H9 (cell line): ENCODE results near the gene TMEM151B. TPM values are rescaled to one million over a fixed set of nuclear protein-coding genes. Genes with fewer than 3 reads are reported as not detected.

Experiments used
- DNase-seq: peaks from one replicate; pipeline ENCODE4 v3.0.0-alpha.2; 2017
- H2AFZ ChIP-seq: one replicate; pipeline ENCODE4 v1.6.1; 2013; ENCODE audit warnings: mild to moderate bottlenecking, low read length, control low read depth, moderate library complexity
- H2AK5ac ChIP-seq: 2 replicates; pipeline ENCODE4 v1.6.1; 2013; ENCODE audit warnings: low read length, control low read depth, mixed read lengths; ENCODE audit not compliant: insufficient read length
- H2BK120ac ChIP-seq: one replicate; pipeline ENCODE4 v1.6.1; 2013; ENCODE audit warnings: low read depth, mild to moderate bottlenecking, low read length, control low read depth, inconsistent platforms; ENCODE audit not compliant: poor library complexity, severe bottlenecking
- H2BK12ac ChIP-seq: 2 replicates; pipeline ENCODE4 v1.6.1; 2013; ENCODE audit warnings: low read length, control low read depth, mixed read lengths, low read depth; ENCODE audit not compliant: insufficient read length
- H2BK15ac ChIP-seq: 2 replicates; pipeline ENCODE4 v1.6.1; 2013; ENCODE audit warnings: low read depth, low read length, control low read depth
- H2BK20ac ChIP-seq: one replicate; pipeline ENCODE4 v1.6.1; 2013; ENCODE audit warnings: low read depth, mild to moderate bottlenecking, low read length, control low read depth, inconsistent platforms; ENCODE audit not compliant: poor library complexity, severe bottlenecking
- H2BK5ac ChIP-seq: 2 replicates; pipeline ENCODE4 v1.6.1; 2013; ENCODE audit warnings: low read length, control low read depth, mixed read lengths; ENCODE audit not compliant: insufficient read length
- H3K14ac ChIP-seq: 2 replicates; pipeline ENCODE4 v1.6.1; 2013; ENCODE audit warnings: low read length, control low read depth; ENCODE audit not compliant: insufficient read depth
- H3K18ac ChIP-seq: 2 replicates; pipeline ENCODE4 v1.6.1; 2013; ENCODE audit warnings: low read depth, mild to moderate bottlenecking, mixed read lengths, low read length, control low read depth; ENCODE audit not compliant: insufficient read length
- H3K23ac ChIP-seq: 2 replicates; pipeline ENCODE4 v1.6.1; 2013; ENCODE audit warnings: low read length, control low read depth, mixed read lengths, low read depth; ENCODE audit not compliant: insufficient read length
- H3K23me2 ChIP-seq: 2 replicates; pipeline ENCODE4 v1.6.1; 2013; ENCODE audit warnings: low read depth, mild to moderate bottlenecking, mixed read lengths, low read length, control low read depth; ENCODE audit not compliant: insufficient read length, poor library complexity, severe bottlenecking
- H3K27ac ChIP-seq: 2 replicates; pipeline ENCODE4 v1.5.1; 2013; ENCODE audit warnings: low read length, control low read depth, mixed read lengths, low read depth; ENCODE audit not compliant: insufficient read length
- H3K27me3 ChIP-seq: 2 replicates; pipeline ENCODE4 v1.6.1; 2013; ENCODE audit warnings: low read length, control low read depth, inconsistent platforms; ENCODE audit not compliant: insufficient read depth
- H3K4ac ChIP-seq: 2 replicates; pipeline ENCODE4 v1.6.1; 2013; ENCODE audit warnings: low read depth, mild to moderate bottlenecking, control low read depth, inconsistent platforms, low read length, moderate library complexity
- H3K4me1 ChIP-seq: 2 replicates; pipeline ENCODE4 v1.6.1; 2013; ENCODE audit warnings: low read length, control low read depth, inconsistent platforms; ENCODE audit not compliant: insufficient read depth
- H3K4me2 ChIP-seq: 2 replicates; pipeline ENCODE4 v1.6.1; 2013; ENCODE audit warnings: low read length, control low read depth, mixed read lengths; ENCODE audit not compliant: insufficient read length, insufficient read depth
- H3K56ac ChIP-seq: 2 replicates; pipeline ENCODE4 v1.6.1; 2013; ENCODE audit warnings: low read depth, mild to moderate bottlenecking, mixed read lengths, low read length, control low read depth; ENCODE audit not compliant: insufficient read length
- H3K79me1 ChIP-seq: 2 replicates; pipeline ENCODE4 v1.6.1; 2013; ENCODE audit warnings: low read depth, mild to moderate bottlenecking, moderate library complexity, low read length, control low read depth, inconsistent platforms; ENCODE audit not compliant: insufficient read depth, poor library complexity, severe bottlenecking
- H3K79me2 ChIP-seq: 2 replicates; pipeline ENCODE4 v1.6.1; 2013; ENCODE audit warnings: low read length, control low read depth, inconsistent platforms; ENCODE audit not compliant: insufficient read depth
- H3K9ac ChIP-seq: 2 replicates; pipeline ENCODE4 v1.6.1; 2013; ENCODE audit warnings: low read length, control low read depth, mixed read lengths; ENCODE audit not compliant: insufficient read length; ENCODE audit errors: extremely low read depth
- H3K9me3 ChIP-seq: one replicate; pipeline ENCODE4 v1.6.1; 2013; ENCODE audit warnings: low read depth, low read length, inconsistent platforms; ENCODE audit not compliant: control insufficient read depth
- H3T11ph ChIP-seq: one replicate; pipeline ENCODE4 v1.6.1; 2013; ENCODE audit warnings: mild to moderate bottlenecking, low read length, control low read depth, inconsistent platforms
- H4K20me1 ChIP-seq: one replicate; pipeline ENCODE4 v1.6.1; 2013; ENCODE audit not compliant: control insufficient read depth, insufficient read length, insufficient read depth
- H4K5ac ChIP-seq: 2 replicates; pipeline ENCODE4 v1.6.1; 2013; ENCODE audit warnings: low read depth, mild to moderate bottlenecking, mixed read lengths, low read length, control low read depth; ENCODE audit not compliant: insufficient read length
- H4K8ac ChIP-seq: replicated peaks from 2 replicates; pipeline ENCODE4 v1.6.1; 2013; ENCODE audit warnings: low read length, control low read depth, mixed read lengths, low read depth; ENCODE audit not compliant: insufficient read length
- H4K91ac ChIP-seq: 2 replicates; pipeline ENCODE4 v1.6.1; 2013; ENCODE audit warnings: low read depth, mild to moderate bottlenecking, moderate library complexity, mixed read lengths, low read length, control low read depth; ENCODE audit not compliant: insufficient read length
- H3K27ac Mint-ChIP-seq, 3 experiments: 2 replicates in 2 of 3; 3 replicates in 1 of 3; pipeline ENCODE4 v1.8.0; 2020 to 2021; ENCODE audit warnings: mixed read lengths in 3 of 3, mild to moderate bottlenecking in 1 of 3, moderate library complexity in 1 of 3
- H3K27me3 Mint-ChIP-seq: 2 replicates; pipeline ENCODE4 v1.8.0; 2021; ENCODE audit warnings: low read depth, mild to moderate bottlenecking, moderate library complexity, mixed read lengths
- H3K36me3 Mint-ChIP-seq, 3 experiments: 2 replicates in 2 of 3; 3 replicates in 1 of 3; pipeline ENCODE4 v1.8.0; 2020 to 2021; ENCODE audit warnings: low read depth in 3 of 3, mixed read lengths in 3 of 3; ENCODE audit not compliant: insufficient read depth in 1 of 3
- H3K4me1 Mint-ChIP-seq, 2 experiments: 2 replicates each; pipeline ENCODE4 v1.8.0; 2020; ENCODE audit warnings: mixed read lengths in 2 of 2
- H3K4me3 Mint-ChIP-seq, 2 experiments: 2 replicates in 1 of 2; 3 replicates in 1 of 2; pipeline ENCODE4 v1.8.0; 2020 to 2021; ENCODE audit warnings: mild to moderate bottlenecking in 2 of 2, mixed read lengths in 2 of 2, moderate library complexity in 1 of 2
- H3K9me3 Mint-ChIP-seq, 2 experiments: 2 replicates in 1 of 2; 3 replicates in 1 of 2; pipeline ENCODE4 v1.8.0; 2020; ENCODE audit warnings: mild to moderate bottlenecking in 2 of 2, mixed read lengths in 2 of 2, moderate library complexity in 1 of 2
- CTCF ChIP-seq: fragments of 200-600 bp; sonication (generic); conservative IDR thresholded peaks from 3 replicates; pipeline ENCODE4 v1.8.0; 2021; ENCODE audit warnings: antibody characterized with exemption, mild to moderate bottlenecking
- WGBS: extraction: QIAGEN DNeasy Blood & Tissue Kit; methylation state at CpG from one replicate; pipeline ENCODE4 v1.1.7; 2013; ENCODE audit warnings: missing lambda C conversion rate, low lambda C conversion rate, mixed read lengths; ENCODE audit not compliant: insufficient read length; ENCODE audit errors: extremely low coverage; 5-methylcytosine and 5-hydroxymethylcytosine counted together
- total RNA-seq: library from RNA; stranded (reverse); gene quantifications from 2 replicates; pipeline ENCODE4 v1.2.1, GENCODE V29; 2021

TMEM151B gene
- total RNA-seq, 1 experiment from 2014 or later, result 2.4 TPM

DNA sequence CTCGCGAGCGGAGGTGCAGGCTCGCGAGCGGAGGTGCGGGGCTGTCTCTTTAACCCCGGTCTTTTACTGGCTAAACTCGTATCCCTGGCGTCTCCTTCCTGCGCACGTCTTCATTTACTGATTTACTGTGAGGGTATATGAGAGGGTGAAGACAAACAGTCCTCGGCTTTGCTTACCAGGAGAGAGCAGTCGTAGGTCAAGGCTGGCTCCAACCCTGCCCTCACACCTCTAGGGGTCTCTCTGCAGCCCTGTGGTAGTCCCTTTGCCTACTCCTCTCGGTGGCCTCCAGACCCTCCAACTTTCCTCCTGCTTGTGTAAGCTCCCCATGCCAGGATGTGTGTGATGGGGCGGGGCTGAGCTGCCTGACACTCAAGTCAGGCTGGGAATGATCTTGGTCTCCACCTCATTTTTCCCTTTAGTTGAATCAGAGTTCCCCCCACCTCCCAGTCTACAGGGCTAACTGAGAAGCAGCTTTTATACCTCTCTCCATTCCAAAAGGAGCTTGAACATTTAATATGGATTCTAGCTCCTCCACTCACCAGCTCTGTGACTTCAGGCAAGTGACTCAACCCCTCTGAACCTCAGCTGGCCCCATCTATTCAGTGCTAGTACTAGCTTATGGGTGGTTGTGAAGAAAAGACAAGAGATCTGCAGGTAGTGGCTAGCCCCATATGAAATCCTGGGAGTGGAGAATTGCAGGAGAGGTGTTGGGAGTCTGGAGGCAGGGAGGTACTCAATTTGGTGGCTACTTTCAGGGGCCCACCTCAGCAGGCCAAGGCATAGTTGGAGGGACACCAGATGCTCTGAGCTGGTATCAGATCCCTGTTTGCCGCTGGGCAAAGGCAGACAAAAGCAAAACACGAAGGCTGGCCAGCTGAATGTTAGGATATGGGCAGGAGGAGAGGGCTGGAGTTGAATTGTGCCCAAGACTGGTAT, 46.0 kb upstream of the TMEM151B start:
- H3K9me3 ChIP-seq, result no peaks in the 10 kb centered on the region
- no peak overlapping the region for H2BK5ac ChIP-seq
- H3K4me2 ChIP-seq, result peak overlapping the region; percentile 47
- H4K5ac ChIP-seq, result no peak overlapping the region
- Mint-ChIP-seq H3K9me3 (no peaks in the 10 kb centered on the region; a peak in 1 of 5 replicates), H3K4me1 (peaks cover 51 to 61% of the 10 kb centered on the region in 2 experiments), H3K4me3 (peak overlapping the region; percentile 85 to 96), H3K36me3 (peaks cover 15 to 20% (median 15%) of the 10 kb centered on the region in 3 experiments), H3K27me3 (peaks cover 1% of the 10 kb centered on the region; the same call in 1 of the 2 replicates), H3K27ac (peak overlapping the region; percentile 35 to 93 (median 93); a peak in 4 of 7 replicates)
- TF ChIP-seq CTCF, result peak; percentile 39
- no peak overlapping the region for H3K27ac ChIP-seq
- no peak overlapping the region for H2BK20ac ChIP-seq
- no peak overlapping the region for H2AFZ ChIP-seq
- H3K27me3 ChIP-seq, result no peaks in the 10 kb centered on the region
- peaks cover 17% of the 10 kb centered on the region; the same call in 1 of the 2 replicates for H3K79me2 ChIP-seq
- H3K18ac ChIP-seq, result no peak overlapping the region
- no peak overlapping the region for H3K56ac ChIP-seq
- no peak overlapping the region for H3K23ac ChIP-seq
- H3T11ph ChIP-seq, result no peak overlapping the region
- no peak overlapping the region for H4K91ac ChIP-seq
- peaks cover 14% of the 10 kb centered on the region for H3K23me2 ChIP-seq
- no peak overlapping the region for H2BK15ac ChIP-seq
- H3K14ac ChIP-seq, result no peak overlapping the region
- H4K20me1 ChIP-seq, result peaks cover 2% of the 10 kb centered on the region
- no peak overlapping the region for H4K8ac ChIP-seq
- H3K79me1 ChIP-seq, result peaks cover 17% of the 10 kb centered on the region
- DNase-seq, result no peak
- no peak overlapping the region for H2BK12ac ChIP-seq
- H2AK5ac ChIP-seq, result no peak overlapping the region
- H3K4ac ChIP-seq, result no peak overlapping the region
- peak overlapping the region; percentile 21 for H3K9ac ChIP-seq
- peaks cover 15% of the 10 kb centered on the region; the same call in 1 of the 2 replicates for H3K4me1 ChIP-seq
- no CpG with 5 or more reads among the region's 18 CpGs for WGBS
- no peak overlapping the region for H2BK120ac ChIP-seq
